Upper lobe of right lung (tissue), 1 donor: ENCODE data around the gene RGS6. TPM values are rescaled to one million over a fixed set of nuclear protein-coding genes. Genes with fewer than 3 reads are reported as not detected.

Experiments used
- ATAC-seq: fragments of 200-7000 bp; cut with Tn5 transposase; one replicate; pipeline ENCODE4 v1.9.1; 2020; ENCODE audit warnings: mild to moderate bottlenecking, moderate library complexity
- DNase-seq: peaks from one replicate; pipeline ENCODE4 v3.0.0-alpha.2; 2020
- H3K27ac ChIP-seq: fragments of 200-600 bp; one replicate; pipeline ENCODE4 v1.8.0; 2022
- H3K27me3 ChIP-seq: fragments of 200-600 bp; one replicate; pipeline ENCODE4 v1.8.0; 2022; ENCODE audit warnings: mild to moderate bottlenecking
- H3K36me3 ChIP-seq: fragments of 200-600 bp; one replicate; pipeline ENCODE4 v1.8.0; 2022
- H3K4me1 ChIP-seq: fragments of 200-600 bp; one replicate; pipeline ENCODE4 v1.8.0; 2022
- H3K4me3 ChIP-seq: fragments of 200-600 bp; one replicate; pipeline ENCODE4 v1.8.0; 2022; ENCODE audit warnings: mild to moderate bottlenecking
- H3K9me3 ChIP-seq: fragments of 200-600 bp; one replicate; pipeline ENCODE4 v1.8.0; 2022
- CTCF ChIP-seq: fragments of 200-600 bp; IDR thresholded peaks from one replicate; pipeline ENCODE4 v1.8.0; 2022; ENCODE audit warnings: antibody characterized with exemption
- intact Hi-C: fragments of 100-400 bp; cut with DNase I; formaldehyde crosslinking; loops from one replicate; pipeline ENCODE4 v1.11.0; 2022
- total RNA-seq: library from RNA; stranded (reverse); fragmentation: NEBNext Ultra II Directional; extraction: Animal tissue kit (Norgen Biotek cat#: 25700); gene quantifications from one replicate; pipeline ENCODE4 v1.2.1, GENCODE V29; 2021
- donor health status: DM: no; HTN: yes; CAD: no; lungs with severe emphysema.

Gene RGS6
- total RNA-seq, 1 donor from 2014 or later = 2.6 TPM

GRCh38 chr14:72577521-72577920, 645.3 kb downstream of the RGS6 start:
- intact Hi-C loops = no loop called here
- ATAC-seq = no peak
- Histone ChIP-seq H3K9me3 (no peaks in the 10 kb centered on the region), H3K27ac (no peak overlapping the region), H3K4me3 (no peak overlapping the region), H3K27me3 (no peaks in the 10 kb centered on the region), H3K36me3 (no peaks in the 10 kb centered on the region), H3K4me1 (no peaks in the 10 kb centered on the region)
- DNase-seq = no peak
- no peak for TF ChIP-seq CTCF

- no peak for ATAC-seq
- no peak for DNase-seq
- H3K4me1 ChIP-seq = no peaks in the 10 kb centered on the region
- no peak for TF ChIP-seq CTCF
- no peak overlapping the region for H3K27ac ChIP-seq
- intact Hi-C loops = no loop called here
- H3K4me3 ChIP-seq = no peak overlapping the region
- H3K9me3 ChIP-seq = no peaks in the 10 kb centered on the region
- no peaks in the 10 kb centered on the region for H3K27me3 ChIP-seq
- H3K36me3 ChIP-seq = no peaks in the 10 kb centered on the region
Measured at GRCh38 chr14:72578514-72578913, 646.3 kb downstream of the RGS6 start.

DNA sequence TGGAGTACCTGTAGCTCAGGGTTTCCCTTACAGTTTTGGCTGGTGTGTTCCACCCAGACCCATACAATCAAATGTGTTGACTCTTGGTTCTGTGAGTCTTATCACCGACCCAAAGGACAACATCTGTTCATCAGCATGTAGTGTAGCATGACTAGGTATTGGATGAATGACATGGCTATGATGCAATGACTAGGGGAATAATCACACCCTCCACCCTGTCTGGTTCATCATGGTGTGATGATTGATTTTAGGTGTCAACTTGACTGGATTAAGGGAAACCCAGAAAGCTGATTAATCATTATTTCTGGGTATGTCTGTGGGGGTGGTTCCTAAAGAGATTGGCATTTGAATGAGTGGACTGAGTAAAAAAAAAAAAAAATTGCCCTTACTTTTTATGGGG, 650.4 kb downstream of the RGS6 start:
- intact Hi-C loops = no loop called here
- Histone ChIP-seq H3K27ac (no peak overlapping the region), H3K27me3 (no peaks in the 10 kb centered on the region), H3K4me1 (no peaks in the 10 kb centered on the region), H3K36me3 (no peaks in the 10 kb centered on the region), H3K9me3 (no peaks in the 10 kb centered on the region), H3K4me3 (no peak overlapping the region)
- DNase-seq = no peak
- no peak for ATAC-seq
- TF ChIP-seq CTCF = no peak

DNA sequence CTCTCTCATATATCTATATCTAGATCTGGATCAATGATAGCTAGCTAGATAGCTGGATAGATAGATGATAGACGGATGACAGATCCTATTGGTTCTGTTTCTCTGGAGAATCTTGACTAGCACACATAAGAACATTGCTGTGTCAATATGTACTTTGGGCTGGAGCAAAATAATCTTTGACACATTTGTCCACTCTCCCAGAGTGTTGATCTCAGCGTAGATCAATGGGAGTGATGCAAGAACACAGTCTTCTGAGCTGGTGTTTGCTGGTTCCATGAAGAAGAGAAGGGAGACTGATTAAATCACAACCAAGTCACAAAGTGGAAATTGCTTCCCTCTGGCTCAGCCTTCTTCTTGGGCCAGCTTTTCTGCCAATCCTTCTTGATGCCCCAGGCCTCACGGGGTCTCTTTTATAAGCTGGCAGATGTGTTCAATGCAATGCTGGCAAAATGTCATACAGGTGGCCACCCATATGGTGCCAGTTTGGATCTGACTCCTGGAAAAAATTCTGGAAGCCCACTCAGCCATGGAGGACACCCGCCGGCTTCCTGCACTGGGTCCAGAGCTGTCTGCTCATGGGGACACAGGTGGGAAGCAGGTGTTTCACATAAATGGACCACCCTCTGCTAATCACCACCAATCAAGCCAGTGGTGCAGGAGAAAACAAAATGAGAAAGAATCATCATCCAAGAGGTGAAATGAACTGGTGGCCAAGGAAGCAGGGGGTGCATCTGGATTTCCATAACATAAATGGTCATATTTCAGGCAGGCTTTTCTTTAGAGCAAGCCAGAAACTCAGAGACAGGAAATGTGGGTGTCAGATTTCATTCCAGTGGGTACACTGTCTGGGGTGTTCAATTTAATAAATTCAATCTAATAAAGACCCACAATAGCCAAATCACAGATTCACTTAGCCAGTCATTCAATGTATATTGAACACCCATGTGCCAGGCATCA, 651.4 kb downstream of the RGS6 start:
- H3K27me3 ChIP-seq = no peaks in the 10 kb centered on the region
- H3K4me1 ChIP-seq = no peaks in the 10 kb centered on the region
- H3K9me3 ChIP-seq = no peaks in the 10 kb centered on the region
- no peak overlapping the region for H3K27ac ChIP-seq
- intact Hi-C loops = no loop called here
- no peak overlapping the region for H3K4me3 ChIP-seq
- ATAC-seq = no peak
- no peak for TF ChIP-seq CTCF
- no peaks in the 10 kb centered on the region for H3K36me3 ChIP-seq
- no peak for DNase-seq

DNA sequence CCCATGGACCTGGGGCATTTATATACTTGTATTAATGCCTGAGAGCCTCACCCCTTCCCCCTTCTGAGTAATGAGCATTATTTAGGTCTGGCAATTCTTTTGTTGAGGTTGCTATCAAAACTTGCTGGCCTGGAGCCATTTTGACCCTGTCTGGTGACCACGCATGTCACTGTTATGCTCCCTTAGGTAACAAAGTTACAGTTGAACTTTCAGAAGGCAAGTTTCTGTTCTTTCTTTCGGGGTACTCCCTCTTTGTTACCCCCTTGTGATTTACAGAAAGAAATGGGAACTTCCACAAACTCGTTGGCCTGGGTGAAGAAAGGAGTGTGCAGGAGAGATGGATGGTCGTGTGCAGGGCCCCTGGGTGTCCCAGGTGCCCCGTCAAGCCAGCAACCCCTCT, 656.3 kb downstream of the RGS6 start:
- Histone ChIP-seq H3K27me3 (no peaks in the 10 kb centered on the region), H3K36me3 (no peaks in the 10 kb centered on the region), H3K9me3 (no peaks in the 10 kb centered on the region), H3K27ac (no peak overlapping the region), H3K4me1 (no peaks in the 10 kb centered on the region), H3K4me3 (no peak overlapping the region)
- intact Hi-C loops = no loop called here
- TF ChIP-seq CTCF = no peak
- ATAC-seq = no peak
- DNase-seq = no peak
